Measurements from ENCODE around the gene TANC2. TPM values are rescaled to one million over a fixed set of nuclear protein-coding genes. Genes with fewer than 3 reads are reported as not detected.

The TANC2 gene
- polyA plus RNA-seq, 2 donors, result 2.5 to 4.7 TPM

DNA sequence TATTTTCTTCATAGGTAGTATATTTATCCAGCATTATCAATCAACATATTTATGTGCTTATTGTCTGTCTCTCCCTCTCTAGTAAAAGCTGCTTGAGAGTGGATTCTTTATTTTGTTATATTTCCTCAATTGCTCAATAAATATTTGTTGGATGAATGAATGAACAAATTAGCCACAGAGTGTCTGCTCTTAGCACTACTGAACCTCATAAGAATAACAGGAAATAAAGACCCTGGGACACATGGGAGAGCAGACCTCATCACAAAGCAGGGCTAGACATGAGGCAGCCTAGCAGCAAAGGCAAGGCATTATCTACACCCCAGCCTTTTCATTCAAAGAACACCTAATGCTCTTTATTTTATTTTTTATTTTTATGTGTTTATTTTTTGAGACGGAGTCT is 34.9 kb upstream of the TANC2 start:
- WGBS, 2 donors, result 84 to 93% methylated on average over 1 of the region's 1 CpG
- peaks cover 0 to 2% of the 10 kb centered on the region in 2 donors for H3K27me3 ChIP-seq (ENCODE audit: control insufficient read depth in 1 of 2, insufficient read depth in 2 of 2, low read length in 2 of 2)
- no peaks in the 10 kb centered on the region for H3K36me3 ChIP-seq (ENCODE audit: control insufficient read depth in 2 of 2, insufficient read depth in 2 of 2, low read length in 1 of 2)

DNA sequence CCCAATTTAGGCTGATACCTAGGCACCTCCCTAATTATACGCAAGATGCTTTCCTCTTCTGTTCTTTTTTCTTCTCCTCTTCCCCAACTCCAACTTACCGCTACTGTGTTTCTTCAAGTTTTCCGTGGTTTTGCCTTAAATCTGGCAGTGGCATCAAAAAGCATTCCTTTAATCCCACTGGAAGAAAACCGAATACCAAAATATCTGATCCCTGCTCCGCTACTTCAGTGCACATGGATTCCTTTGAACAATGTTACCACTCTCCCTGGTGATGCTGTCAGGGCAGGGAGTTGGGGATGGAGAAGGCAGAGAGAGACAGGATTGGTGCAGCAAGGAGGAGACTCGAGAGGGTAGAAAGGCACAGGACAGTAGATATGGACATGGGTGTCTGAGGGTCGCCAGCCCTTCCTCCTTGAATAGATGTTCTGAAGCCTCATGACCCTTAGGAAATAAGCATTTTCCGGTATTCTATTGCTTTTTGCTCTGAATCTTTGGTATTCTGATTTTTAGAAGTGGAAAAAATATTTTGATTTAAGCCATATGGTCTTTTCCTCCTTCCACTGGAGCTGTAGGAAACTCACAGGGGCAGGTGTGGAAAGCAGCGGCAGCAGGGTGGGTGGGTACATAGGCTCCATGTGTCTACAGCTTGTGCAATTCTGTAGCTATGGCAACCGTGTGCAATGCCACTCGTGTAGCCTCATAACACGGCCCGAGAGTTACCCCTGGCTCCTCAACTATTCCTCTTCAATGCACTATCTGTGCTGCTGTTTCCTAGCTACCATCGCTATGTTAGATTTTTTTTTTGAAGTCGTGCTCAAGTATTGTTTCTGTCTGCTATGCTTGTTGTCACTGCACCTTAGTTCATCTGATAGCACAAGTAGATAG is 32.3 kb upstream of the TANC2 start:
- H3K27ac ChIP-seq (ENCODE audit: low read depth in 2 of 2, low read length in 1 of 2), result no peak overlapping the region
- peaks cover 2% of the 10 kb centered on the region in 2 donors for H3K27me3 ChIP-seq (ENCODE audit: control insufficient read depth in 1 of 2, insufficient read depth in 2 of 2, low read length in 2 of 2)
- H3K4me3 ChIP-seq (ENCODE audit: low read depth in 1 of 2, low read length in 2 of 2), result no peak overlapping the region
- no peaks in the 10 kb centered on the region for H3K36me3 ChIP-seq (ENCODE audit: control insufficient read depth in 2 of 2, insufficient read depth in 2 of 2, low read length in 1 of 2)
- no peaks in the 10 kb centered on the region for H3K4me1 ChIP-seq (ENCODE audit: control insufficient read depth in 2 of 2, insufficient read depth in 2 of 2, low read length in 1 of 2)
- no peaks in the 10 kb centered on the region for H3K9me3 ChIP-seq (ENCODE audit: control insufficient read depth in 2 of 2, insufficient read depth in 1 of 2, low read depth in 1 of 2, low read length in 1 of 2)
- 64 to 68% methylated on average over 15 of the region's 15 CpGs for WGBS, 2 donors

More for the DNA sequence above, 34.9 kb upstream of the TANC2 start:
- H3K27ac ChIP-seq (ENCODE audit: low read depth in 2 of 2, low read length in 1 of 2), result no peak overlapping the region
- no peak overlapping the region for H3K4me3 ChIP-seq (ENCODE audit: low read depth in 1 of 2, low read length in 2 of 2)
- H3K9me3 ChIP-seq (ENCODE audit: control insufficient read depth in 2 of 2, insufficient read depth in 1 of 2, low read depth in 1 of 2, low read length in 1 of 2), result no peaks in the 10 kb centered on the region
- no peaks in the 10 kb centered on the region for H3K4me1 ChIP-seq (ENCODE audit: control insufficient read depth in 2 of 2, insufficient read depth in 2 of 2, low read length in 1 of 2)

DNA sequence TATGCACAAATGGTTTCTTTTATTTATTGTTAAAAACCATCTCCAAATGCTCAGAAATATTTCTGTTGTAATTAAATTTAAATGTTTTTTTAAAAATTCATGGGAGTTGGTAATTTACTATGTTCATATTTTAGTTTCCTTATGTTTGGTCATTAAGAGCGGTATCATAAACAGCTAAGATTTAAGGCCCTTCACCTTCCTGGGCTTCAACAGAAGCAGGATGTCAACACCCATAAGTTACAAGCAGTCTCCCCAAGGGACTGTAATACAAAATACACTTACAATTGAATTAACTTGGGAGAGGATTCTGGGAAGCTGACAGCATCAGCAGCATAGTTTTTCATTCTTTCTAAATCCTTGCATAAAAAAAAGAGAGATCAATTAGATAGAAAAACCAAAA is 30.9 kb upstream of the TANC2 start:
- Histone ChIP-seq H3K4me3 (ENCODE audit: low read depth in 1 of 2, low read length in 2 of 2) (no peak overlapping the region), H3K36me3 (ENCODE audit: control insufficient read depth in 2 of 2, insufficient read depth in 2 of 2, low read length in 1 of 2) (no peaks in the 10 kb centered on the region), H3K27ac (ENCODE audit: low read depth in 2 of 2, low read length in 1 of 2) (no peak overlapping the region), H3K27me3 (ENCODE audit: control insufficient read depth in 1 of 2, insufficient read depth in 2 of 2, low read length in 2 of 2) (peaks cover 0 to 2% of the 10 kb centered on the region in 2 donors), H3K4me1 (ENCODE audit: control insufficient read depth in 2 of 2, insufficient read depth in 2 of 2, low read length in 1 of 2) (no peaks in the 10 kb centered on the region), H3K9me3 (ENCODE audit: control insufficient read depth in 2 of 2, insufficient read depth in 1 of 2, low read depth in 1 of 2, low read length in 1 of 2) (no peaks in the 10 kb centered on the region)
- WGBS, 2 donors, result 100% methylated on average over 1 of the region's 1 CpG

DNA sequence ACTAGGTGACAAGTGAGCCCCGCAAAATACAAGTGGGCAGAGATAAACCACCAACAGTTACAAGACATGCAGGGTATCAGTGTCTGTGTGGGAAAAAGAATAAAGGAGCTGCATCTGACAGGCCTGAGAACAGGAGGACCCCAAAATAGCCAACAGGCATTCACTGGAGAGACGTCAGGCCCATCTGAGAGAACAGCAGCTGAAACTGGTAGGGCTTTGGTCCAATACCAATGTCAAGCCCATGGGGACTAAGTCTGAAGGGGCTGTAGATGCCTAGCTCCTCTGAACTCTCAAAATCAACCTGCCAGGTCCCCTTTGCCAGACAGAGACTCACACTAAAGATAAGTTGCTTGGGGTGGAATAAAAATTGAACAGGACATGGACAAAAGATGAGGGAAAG is 30.5 kb upstream of the TANC2 start:
- 78 to 84% methylated on average over 2 of the region's 2 CpGs for WGBS, 2 donors
- Histone ChIP-seq H3K27me3 (ENCODE audit: control insufficient read depth in 1 of 2, insufficient read depth in 2 of 2, low read length in 2 of 2) (peaks cover 0 to 2% of the 10 kb centered on the region in 2 donors), H3K9me3 (ENCODE audit: control insufficient read depth in 2 of 2, insufficient read depth in 1 of 2, low read depth in 1 of 2, low read length in 1 of 2) (no peaks in the 10 kb centered on the region), H3K4me1 (ENCODE audit: control insufficient read depth in 2 of 2, insufficient read depth in 2 of 2, low read length in 1 of 2) (no peaks in the 10 kb centered on the region), H3K27ac (ENCODE audit: low read depth in 2 of 2, low read length in 1 of 2) (no peak overlapping the region), H3K4me3 (ENCODE audit: low read depth in 1 of 2, low read length in 2 of 2) (no peak overlapping the region), H3K36me3 (ENCODE audit: control insufficient read depth in 2 of 2, insufficient read depth in 2 of 2, low read length in 1 of 2) (no peaks in the 10 kb centered on the region)

DNA sequence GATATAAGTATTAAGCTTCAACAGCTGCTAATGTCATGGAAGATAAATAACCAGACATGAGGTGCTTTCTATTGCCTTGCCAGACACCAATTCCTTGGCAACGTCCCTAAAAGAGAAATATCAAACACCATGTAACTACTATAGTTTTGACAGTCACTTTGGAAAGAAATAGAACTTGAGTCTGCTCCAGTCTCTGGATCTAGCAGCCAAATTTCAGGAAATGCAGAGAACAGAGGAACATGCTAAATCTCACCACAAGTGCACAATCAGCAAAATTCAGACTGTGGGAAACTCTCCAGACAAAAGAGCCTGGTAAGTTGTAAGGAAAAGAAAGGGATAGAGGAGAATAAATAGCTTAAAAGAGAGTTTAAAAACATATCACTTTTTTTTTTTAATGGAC is 28.4 kb upstream of the TANC2 start:
- peaks cover 0 to 2% of the 10 kb centered on the region in 2 donors for H3K27me3 ChIP-seq (ENCODE audit: control insufficient read depth in 1 of 2, insufficient read depth in 2 of 2, low read length in 2 of 2)
- H3K4me1 ChIP-seq (ENCODE audit: control insufficient read depth in 2 of 2, insufficient read depth in 2 of 2, low read length in 1 of 2), result no peaks in the 10 kb centered on the region
- H3K9me3 ChIP-seq (ENCODE audit: control insufficient read depth in 2 of 2, insufficient read depth in 1 of 2, low read depth in 1 of 2, low read length in 1 of 2), result no peaks in the 10 kb centered on the region
- H3K36me3 ChIP-seq (ENCODE audit: control insufficient read depth in 2 of 2, insufficient read depth in 2 of 2, low read length in 1 of 2), result no peaks in the 10 kb centered on the region
- 14 to 26% methylated on average over 1 of the region's 1 CpG for WGBS, 2 donors
- H3K27ac ChIP-seq (ENCODE audit: low read depth in 2 of 2, low read length in 1 of 2), result no peak overlapping the region
- no peak overlapping the region for H3K4me3 ChIP-seq (ENCODE audit: low read depth in 1 of 2, low read length in 2 of 2)

DNA sequence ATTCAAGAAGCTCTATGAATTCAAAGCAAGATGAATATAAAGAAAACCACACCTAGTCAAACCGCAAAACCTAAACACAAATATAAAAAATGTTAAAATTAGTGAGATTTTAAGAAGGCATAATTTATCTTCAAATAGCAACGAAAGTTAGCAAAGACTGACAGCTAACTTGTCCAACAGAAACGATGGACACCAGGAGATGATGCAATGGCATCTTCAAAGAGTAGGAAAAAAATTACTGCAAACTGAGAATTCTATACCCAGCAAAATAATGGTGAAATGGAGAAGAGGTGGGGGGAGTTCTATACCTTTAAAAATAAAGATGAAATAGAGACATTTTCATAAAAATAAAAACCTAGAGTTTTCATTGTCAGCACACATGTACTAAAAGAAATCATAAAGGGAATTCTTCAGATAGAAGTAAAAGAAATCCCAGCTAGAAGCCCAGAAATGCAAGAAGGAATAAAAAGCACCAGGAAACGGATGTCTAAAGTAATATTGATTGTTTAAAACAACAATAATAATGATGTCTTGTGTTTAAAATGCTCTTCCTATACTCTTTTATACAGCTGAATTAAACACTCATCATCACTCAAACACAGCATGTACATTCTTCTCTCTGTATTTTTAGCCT is 24.6 kb upstream of the TANC2 start:
- Histone ChIP-seq H3K27ac (ENCODE audit: low read depth in 2 of 2, low read length in 1 of 2) (no peak overlapping the region), H3K4me3 (ENCODE audit: low read depth in 1 of 2, low read length in 2 of 2) (no peak overlapping the region), H3K4me1 (ENCODE audit: control insufficient read depth in 2 of 2, insufficient read depth in 2 of 2, low read length in 1 of 2) (no peaks in the 10 kb centered on the region), H3K27me3 (ENCODE audit: control insufficient read depth in 1 of 2, insufficient read depth in 2 of 2, low read length in 2 of 2) (peaks cover 2% of the 10 kb centered on the region in 2 donors), H3K36me3 (ENCODE audit: control insufficient read depth in 2 of 2, insufficient read depth in 2 of 2, low read length in 1 of 2) (no peaks in the 10 kb centered on the region), H3K9me3 (ENCODE audit: control insufficient read depth in 2 of 2, insufficient read depth in 1 of 2, low read depth in 1 of 2, low read length in 1 of 2) (no peaks in the 10 kb centered on the region)
- 84% methylated on average over 4 of the region's 4 CpGs for WGBS, 2 donors

DNA sequence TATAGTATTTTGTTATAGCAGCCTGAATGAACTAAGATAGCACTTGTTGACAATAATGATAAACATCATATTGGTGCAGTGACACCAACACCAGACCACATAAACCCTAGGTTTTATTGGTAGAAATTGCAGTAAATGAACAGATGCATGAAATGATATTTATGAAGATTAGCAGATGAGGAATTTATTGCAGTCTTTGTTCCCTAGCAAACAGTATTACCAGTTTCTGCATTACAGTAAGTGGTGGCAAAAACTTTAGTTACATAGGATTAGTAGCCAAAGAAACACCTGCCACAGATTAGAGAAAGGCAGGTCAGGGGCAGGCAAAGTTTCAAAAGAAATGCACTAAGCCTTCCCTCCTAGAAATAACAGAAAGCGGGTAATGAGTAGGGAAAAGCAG is 17.7 kb upstream of the TANC2 start:
- no peak overlapping the region for H3K4me3 ChIP-seq (ENCODE audit: low read depth in 1 of 2, low read length in 2 of 2)
- H3K4me1 ChIP-seq (ENCODE audit: control insufficient read depth in 2 of 2, insufficient read depth in 2 of 2, low read length in 1 of 2), result no peaks in the 10 kb centered on the region
- no peak overlapping the region for H3K27ac ChIP-seq (ENCODE audit: low read depth in 2 of 2, low read length in 1 of 2)
- no peaks in the 10 kb centered on the region for H3K9me3 ChIP-seq (ENCODE audit: control insufficient read depth in 2 of 2, insufficient read depth in 1 of 2, low read depth in 1 of 2, low read length in 1 of 2)
- H3K27me3 ChIP-seq (ENCODE audit: control insufficient read depth in 1 of 2, insufficient read depth in 2 of 2, low read length in 2 of 2), result no peaks in the 10 kb centered on the region
- no peaks in the 10 kb centered on the region for H3K36me3 ChIP-seq (ENCODE audit: control insufficient read depth in 2 of 2, insufficient read depth in 2 of 2, low read length in 1 of 2)
- 95 to 96% methylated on average over 1 of the region's 1 CpG for WGBS, 2 donors

DNA sequence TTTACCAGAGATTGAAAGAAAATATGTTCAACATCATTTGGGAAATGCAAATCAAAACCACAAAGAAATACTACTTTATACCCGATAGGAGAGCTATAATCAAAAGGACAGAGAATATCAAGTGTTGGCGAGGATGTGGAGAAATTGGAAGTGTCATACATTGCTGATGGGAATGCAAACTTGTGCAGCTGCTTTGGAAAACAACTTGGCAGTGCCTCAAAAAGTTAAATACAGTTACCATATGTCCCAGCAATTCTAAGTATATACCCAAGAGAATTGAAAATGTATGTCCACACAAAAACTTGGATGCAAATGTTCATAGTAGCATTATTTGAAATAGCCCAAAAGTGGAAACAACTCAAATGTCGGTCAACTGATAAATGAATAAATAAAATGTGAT is 17.0 kb upstream of the TANC2 start:
- WGBS, 2 donors, result 63% methylated on average over 3 of the region's 3 CpGs
- H3K4me3 ChIP-seq (ENCODE audit: low read depth in 1 of 2, low read length in 2 of 2), result no peak overlapping the region
- no peak overlapping the region for H3K27ac ChIP-seq (ENCODE audit: low read depth in 2 of 2, low read length in 1 of 2)
- H3K27me3 ChIP-seq (ENCODE audit: control insufficient read depth in 1 of 2, insufficient read depth in 2 of 2, low read length in 2 of 2), result no peaks in the 10 kb centered on the region
- H3K9me3 ChIP-seq (ENCODE audit: control insufficient read depth in 2 of 2, insufficient read depth in 1 of 2, low read depth in 1 of 2, low read length in 1 of 2), result no peaks in the 10 kb centered on the region
- H3K36me3 ChIP-seq (ENCODE audit: control insufficient read depth in 2 of 2, insufficient read depth in 2 of 2, low read length in 1 of 2), result no peaks in the 10 kb centered on the region
- no peaks in the 10 kb centered on the region for H3K4me1 ChIP-seq (ENCODE audit: control insufficient read depth in 2 of 2, insufficient read depth in 2 of 2, low read length in 1 of 2)

DNA sequence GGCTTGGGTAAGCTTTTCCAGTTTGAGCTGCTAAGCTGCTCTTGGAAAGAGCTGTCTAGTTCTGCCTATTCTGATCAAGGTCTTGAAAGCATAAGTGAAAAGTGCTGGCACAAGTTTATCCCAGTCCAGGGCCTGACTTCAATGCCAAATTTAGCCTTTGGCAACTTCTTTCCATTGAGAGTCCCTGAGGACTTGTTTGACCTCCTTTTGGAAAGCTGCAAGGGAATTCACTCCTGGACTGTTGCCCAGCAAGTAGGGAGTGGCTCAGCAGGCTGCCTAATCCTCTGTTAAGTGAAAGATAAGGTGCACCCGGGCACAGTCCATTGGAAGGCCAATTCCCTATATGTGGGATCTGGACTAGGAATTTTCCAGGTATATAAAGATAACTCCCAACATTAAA is 16.0 kb upstream of the TANC2 start:
- WGBS, 2 donors, result 11 to 26% methylated on average over 1 of the region's 1 CpG
- Histone ChIP-seq H3K4me3 (ENCODE audit: low read depth in 1 of 2, low read length in 2 of 2) (no peak overlapping the region), H3K27me3 (ENCODE audit: control insufficient read depth in 1 of 2, insufficient read depth in 2 of 2, low read length in 2 of 2) (no peaks in the 10 kb centered on the region), H3K36me3 (ENCODE audit: control insufficient read depth in 2 of 2, insufficient read depth in 2 of 2, low read length in 1 of 2) (no peaks in the 10 kb centered on the region), H3K9me3 (ENCODE audit: control insufficient read depth in 2 of 2, insufficient read depth in 1 of 2, low read depth in 1 of 2, low read length in 1 of 2) (no peaks in the 10 kb centered on the region), H3K27ac (ENCODE audit: low read depth in 2 of 2, low read length in 1 of 2) (no peak overlapping the region), H3K4me1 (ENCODE audit: control insufficient read depth in 2 of 2, insufficient read depth in 2 of 2, low read length in 1 of 2) (no peaks in the 10 kb centered on the region)

Measured in esophagus (tissue), 2 donors.